Mononuclear cell (primary cell): ENCODE measurements around the gene CYTH4. TPM values are rescaled to one million over a fixed set of nuclear protein-coding genes. Genes with fewer than 3 reads are reported as not detected.
"Not testable (repeated sequence)": the region's sequence is repeated elsewhere in the genome, so short reads cannot be mapped to it uniquely, and the experiment has no call there.

Experiments used
- H3K27me3 ChIP-seq: 2 replicates; pipeline ENCODE4 v1.6.0; 2011; ENCODE audit warnings: low read length, control low read depth; ENCODE audit not compliant: insufficient read depth
- H3K4me1 ChIP-seq: 2 replicates; pipeline ENCODE4 v1.5.1; 2011; ENCODE audit warnings: mild to moderate bottlenecking, low read length, control low read depth; ENCODE audit not compliant: insufficient read depth
- H3K4me3 ChIP-seq: 2 replicates; pipeline ENCODE4 v1.5.1; 2011; ENCODE audit warnings: mild to moderate bottlenecking, low read length, moderate library complexity
- H3K9me3 ChIP-seq: 2 replicates; pipeline ENCODE4 v1.5.1; 2011; ENCODE audit warnings: low read depth, mild to moderate bottlenecking, control low read depth, low read length
- total RNA-seq: library from RNA; depleted of rRNA; stranded (reverse); fragments of >200 nt; gene quantifications from one replicate; pipeline ENCODE4 v1.2.3, GENCODE V29; 2012

Gene CYTH4
- total RNA-seq, 1 donor = 124 TPM

GRCh38 chr22:37314315-37315074, 32.2 kb downstream of the CYTH4 start:
- Histone ChIP-seq H3K4me3 (no peak overlapping the region), H3K27me3 (no peaks in the 10 kb centered on the region), H3K9me3 (no peaks in the 10 kb centered on the region), H3K4me1 (peaks cover 69% of the 10 kb centered on the region)

- peaks cover 58% of the 10 kb centered on the region for H3K4me1 ChIP-seq
Measured at GRCh38 chr22:37316405-37316804, 34.1 kb downstream of the CYTH4 start.

GRCh38 chr22:37316875-37317371, 34.6 kb downstream of the CYTH4 start:
- H3K4me1 ChIP-seq = peaks cover 55% of the 10 kb centered on the region
- H3K9me3 ChIP-seq = no peaks in the 10 kb centered on the region
- no peaks in the 10 kb centered on the region for H3K27me3 ChIP-seq
- H3K4me3 ChIP-seq = no peak overlapping the region

More at GRCh38 chr22:37316405-37316804, 34.1 kb downstream of the CYTH4 start:
- Histone ChIP-seq H3K9me3 (no peaks in the 10 kb centered on the region), H3K4me3 (no peak overlapping the region), H3K27me3 (no peaks in the 10 kb centered on the region)

DNA sequence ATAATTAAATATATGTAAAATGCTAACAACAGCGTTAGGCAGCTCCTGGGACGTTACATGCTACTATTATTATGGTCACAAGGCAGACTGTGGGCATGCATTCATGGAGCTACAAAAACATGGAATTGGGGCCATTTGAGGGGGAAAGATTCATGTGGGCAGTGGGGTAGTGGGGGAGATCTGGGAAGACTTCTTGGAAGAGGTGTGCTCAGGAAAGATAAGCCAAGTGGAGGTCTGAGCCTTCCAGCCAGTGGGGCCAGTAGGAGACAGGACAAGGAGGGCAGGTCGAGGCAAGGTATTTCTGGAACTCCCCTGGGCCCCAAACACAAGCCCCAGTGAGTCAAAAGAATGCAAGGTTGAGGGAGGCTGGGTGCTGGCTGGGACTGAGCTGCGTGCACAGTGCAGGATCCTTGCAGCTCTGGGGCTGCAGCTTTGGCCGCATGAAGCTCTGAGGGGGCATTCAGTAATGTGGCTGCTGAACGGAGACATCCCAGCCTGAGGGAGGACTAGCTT, 35.4 kb downstream of the CYTH4 start:
- H3K9me3 ChIP-seq = no peaks in the 10 kb centered on the region
- peaks cover 2% of the 10 kb centered on the region for H3K27me3 ChIP-seq
- peaks cover 47% of the 10 kb centered on the region for H3K4me1 ChIP-seq
- H3K4me3 ChIP-seq = no peak overlapping the region

DNA sequence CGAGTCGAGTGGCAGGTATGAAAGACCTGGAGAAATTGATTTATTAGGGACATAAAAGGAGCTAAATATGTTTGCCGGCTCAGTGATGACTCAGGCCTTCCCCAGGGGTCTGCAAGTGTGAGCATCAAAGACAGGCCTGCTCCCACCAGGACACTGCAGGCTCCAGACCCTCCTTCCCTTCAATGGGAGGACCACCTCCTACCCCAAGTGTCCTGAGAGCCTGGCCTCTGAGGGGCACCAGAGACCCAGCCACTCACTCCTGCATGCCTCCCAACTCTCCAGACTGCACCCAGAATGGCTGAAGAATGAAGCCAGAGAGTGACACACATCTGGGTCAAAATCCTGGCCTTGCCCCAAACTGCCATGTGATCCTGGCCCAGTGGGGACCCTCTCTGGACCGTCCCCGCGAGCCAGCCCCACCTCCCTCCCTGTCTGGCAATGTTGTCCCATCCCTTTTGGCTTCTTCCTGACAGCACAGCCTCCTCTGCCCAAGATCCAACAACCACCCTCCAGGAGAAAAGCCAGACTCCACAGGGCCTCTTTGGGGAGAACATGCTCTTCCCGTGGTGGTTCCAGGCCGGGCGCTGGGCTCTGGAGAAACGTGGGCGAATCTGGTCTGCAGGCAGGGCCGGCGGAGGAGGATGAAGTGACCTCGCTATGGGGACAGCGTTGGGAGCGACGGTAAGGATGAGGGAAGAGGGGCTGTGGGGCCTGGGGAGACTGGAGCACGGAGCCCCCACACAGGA, 36.2 kb downstream of the CYTH4 start:
- H3K4me1 ChIP-seq = peaks cover 39% of the 10 kb centered on the region
- H3K27me3 ChIP-seq = peaks cover 10% of the 10 kb centered on the region
- H3K9me3 ChIP-seq = no peaks in the 10 kb centered on the region
- no peak overlapping the region for H3K4me3 ChIP-seq

- Histone ChIP-seq H3K27me3 (peaks cover 19% of the 10 kb centered on the region), H3K4me1 (peaks cover 30% of the 10 kb centered on the region), H3K4me3 (no peak overlapping the region), H3K9me3 (no peaks in the 10 kb centered on the region)
Measured at GRCh38 chr22:37319469-37319868, 37.2 kb downstream of the CYTH4 start.

DNA sequence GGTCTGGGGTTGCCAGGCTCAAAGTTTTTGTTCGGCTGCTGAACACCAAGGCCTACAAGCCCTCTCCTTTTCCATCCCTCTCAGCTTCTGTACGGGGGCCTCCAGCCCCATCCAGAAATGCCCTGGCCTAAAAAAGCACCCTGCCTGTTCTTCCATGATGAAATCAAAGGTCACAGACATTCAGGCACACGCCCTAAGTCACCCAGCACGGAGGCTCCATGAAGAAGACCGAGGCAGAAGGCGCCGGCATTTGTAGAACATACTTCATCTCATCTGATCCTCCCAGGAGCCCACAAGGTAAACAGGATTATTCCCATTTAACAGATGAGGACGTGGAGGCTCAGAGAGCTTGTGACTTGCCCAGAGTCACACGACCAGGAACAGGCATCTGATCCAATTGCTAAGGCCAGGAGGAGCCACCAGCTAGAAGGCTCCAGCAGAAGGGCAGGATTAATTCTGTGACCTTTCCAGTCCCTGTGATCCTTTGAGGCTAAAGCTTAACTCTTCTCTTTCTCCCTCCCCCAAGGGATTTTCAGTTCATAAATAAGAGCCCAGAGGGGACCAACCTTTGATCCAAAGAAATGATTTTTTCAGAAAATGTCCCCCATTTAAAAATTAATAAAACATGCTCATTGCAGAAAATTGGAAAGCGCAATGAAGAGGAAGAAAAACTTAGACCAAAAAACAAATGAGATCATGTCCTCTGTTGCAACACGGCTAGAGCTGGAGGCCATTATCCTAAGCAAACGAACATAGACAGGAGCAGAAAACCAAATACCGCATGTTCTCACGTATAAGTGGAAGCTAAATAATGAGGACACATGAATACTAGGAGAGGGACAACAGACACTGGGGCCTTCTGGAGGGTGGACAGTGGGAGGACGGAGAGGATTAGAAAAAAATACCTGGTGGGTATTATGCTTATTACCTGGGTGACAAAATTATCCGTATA, 38.7 kb downstream of the CYTH4 start:
- H3K9me3 ChIP-seq = no peaks in the 10 kb centered on the region
- H3K4me1 ChIP-seq = peaks cover 19% of the 10 kb centered on the region

DNA sequence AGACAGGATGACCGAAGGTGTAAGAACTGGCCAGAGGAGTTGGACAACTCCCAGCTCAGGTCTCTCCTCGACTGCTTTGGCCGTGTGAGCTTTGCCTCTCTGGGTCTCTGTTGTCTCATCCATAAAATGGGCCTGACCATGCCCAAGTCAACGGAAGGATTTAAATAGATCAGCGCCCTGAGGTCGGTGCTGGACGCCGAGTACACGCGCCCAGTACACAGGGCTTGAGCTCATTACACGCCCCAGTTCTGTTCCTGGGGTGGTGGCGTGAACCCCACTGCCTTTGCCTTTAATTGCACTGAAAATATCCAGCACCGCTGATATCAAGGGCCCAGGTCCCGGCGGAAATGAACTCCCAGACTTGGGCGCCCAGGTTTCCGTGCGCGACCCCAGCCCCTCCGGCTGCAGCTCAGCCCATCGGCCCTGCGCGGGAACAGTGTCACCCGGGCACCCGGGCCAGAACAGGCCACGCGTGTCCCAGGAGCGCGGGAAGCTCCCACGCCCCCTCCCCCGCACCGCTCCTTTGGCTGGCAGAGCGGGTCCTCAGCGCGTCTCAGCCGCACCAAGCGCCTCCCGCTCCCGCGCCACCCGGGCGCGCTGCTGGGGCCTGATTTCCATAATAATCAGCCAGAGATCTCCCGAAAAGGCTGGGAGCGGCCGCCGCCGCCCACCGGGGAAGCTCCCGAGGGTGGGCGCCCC, 42.2 kb downstream of the CYTH4 start:
- Histone ChIP-seq H3K9me3 (no peaks in the 10 kb centered on the region), H3K4me3 (no peak overlapping the region), H3K27me3 (peaks cover 45% of the 10 kb centered on the region), H3K4me1 (peaks cover 11% of the 10 kb centered on the region)

More for the DNA sequence above, 38.7 kb downstream of the CYTH4 start:
- Histone ChIP-seq H3K4me3 (no peak overlapping the region), H3K27me3 (peaks cover 32% of the 10 kb centered on the region)

DNA sequence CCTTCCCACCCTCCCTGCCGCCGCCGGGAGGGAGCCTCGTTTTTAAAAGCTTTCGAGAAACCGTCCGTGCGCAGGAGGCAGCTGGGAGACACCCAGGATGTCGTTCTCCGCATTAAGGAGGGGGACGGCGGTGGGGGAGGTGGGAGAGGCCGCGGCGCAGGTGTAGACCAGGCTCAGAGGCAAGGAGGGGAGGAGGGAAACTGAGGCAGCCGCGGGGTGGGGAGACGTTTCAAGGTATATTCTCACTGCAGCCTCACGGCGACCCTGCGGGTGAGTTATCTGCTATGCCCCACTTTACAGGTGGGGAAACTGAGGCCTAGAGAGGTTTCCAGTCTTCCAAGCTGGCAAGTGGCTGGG, 42.7 kb downstream of the CYTH4 start:
- H3K27me3 ChIP-seq = peaks cover 45% of the 10 kb centered on the region

DNA sequence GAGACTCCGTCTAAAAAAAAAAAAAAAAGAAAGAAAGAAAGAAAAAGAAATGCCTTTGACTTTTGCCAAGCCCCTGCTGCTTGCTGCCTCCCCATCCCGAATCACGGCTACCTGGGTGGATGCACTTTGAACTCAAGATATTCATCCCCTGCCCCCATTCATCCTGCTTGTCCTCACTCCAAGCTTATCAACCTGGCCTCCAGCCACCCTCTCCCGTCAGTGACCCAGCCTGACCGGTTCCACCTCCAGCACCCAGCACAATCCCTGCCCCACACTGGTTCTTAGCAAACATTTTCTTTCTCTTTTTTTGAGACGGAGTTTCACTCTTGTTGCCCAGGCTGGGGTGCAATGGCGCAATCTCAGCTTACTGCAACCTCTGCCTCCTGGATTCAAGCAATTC, 44.4 kb downstream of the CYTH4 start:
- Histone ChIP-seq H3K27me3 (peaks cover 45% of the 10 kb centered on the region), H3K9me3 (no peaks in the 10 kb centered on the region), H3K4me1 (peaks cover 1% of the 10 kb centered on the region), H3K4me3 (no peak overlapping the region)

More for the DNA sequence above, 42.7 kb downstream of the CYTH4 start:
- no peaks in the 10 kb centered on the region for H3K9me3 ChIP-seq
- H3K4me1 ChIP-seq = peaks cover 11% of the 10 kb centered on the region
- no peak overlapping the region for H3K4me3 ChIP-seq

- Histone ChIP-seq H3K4me1 (peaks cover 7% of the 10 kb centered on the region), H3K9me3 (no peaks in the 10 kb centered on the region), H3K27me3 (peaks cover 48% of the 10 kb centered on the region), H3K4me3 (no peak overlapping the region)
Measured at GRCh38 chr22:37328017-37328416, 45.7 kb downstream of the CYTH4 start.

DNA sequence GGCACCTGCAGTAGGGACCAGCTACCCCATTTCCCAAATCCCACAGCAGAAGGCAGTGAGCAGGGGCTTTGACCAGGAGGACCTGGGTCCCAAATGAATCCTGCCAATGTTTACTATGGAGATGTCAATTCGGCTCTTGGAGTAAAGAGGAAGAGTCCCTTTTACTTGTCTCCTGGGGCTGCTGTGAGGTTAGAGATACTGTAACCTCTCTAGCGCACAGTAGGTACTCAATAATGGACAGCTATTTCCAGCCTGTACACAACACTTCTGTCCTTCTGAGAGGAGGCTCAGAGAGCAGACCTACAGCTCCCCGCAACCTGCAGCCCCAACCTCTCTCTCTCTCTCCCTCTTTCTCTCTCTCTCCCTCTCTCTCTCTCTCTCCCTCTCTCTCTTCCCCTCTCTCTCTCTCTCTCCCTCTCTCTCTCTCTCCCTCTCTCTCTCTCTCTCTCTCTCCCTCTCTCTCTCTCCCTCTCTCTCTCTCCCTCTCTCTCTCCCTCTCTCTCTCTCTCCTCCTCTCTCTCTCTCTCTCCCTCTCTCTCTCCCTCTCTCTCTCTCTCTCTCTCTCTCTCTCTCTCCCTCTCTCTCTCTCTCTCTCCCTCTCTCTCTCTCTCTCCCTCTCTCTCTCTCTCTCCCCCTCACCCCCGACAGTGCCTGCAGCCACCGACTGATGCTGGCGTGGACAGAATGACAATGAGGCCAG, 46.4 kb downstream of the CYTH4 start:
- not testable (repeated sequence) for H3K4me1 ChIP-seq, H3K4me3 ChIP-seq, H3K9me3 ChIP-seq
- peaks cover 48% of the 10 kb centered on the region for H3K27me3 ChIP-seq

DNA sequence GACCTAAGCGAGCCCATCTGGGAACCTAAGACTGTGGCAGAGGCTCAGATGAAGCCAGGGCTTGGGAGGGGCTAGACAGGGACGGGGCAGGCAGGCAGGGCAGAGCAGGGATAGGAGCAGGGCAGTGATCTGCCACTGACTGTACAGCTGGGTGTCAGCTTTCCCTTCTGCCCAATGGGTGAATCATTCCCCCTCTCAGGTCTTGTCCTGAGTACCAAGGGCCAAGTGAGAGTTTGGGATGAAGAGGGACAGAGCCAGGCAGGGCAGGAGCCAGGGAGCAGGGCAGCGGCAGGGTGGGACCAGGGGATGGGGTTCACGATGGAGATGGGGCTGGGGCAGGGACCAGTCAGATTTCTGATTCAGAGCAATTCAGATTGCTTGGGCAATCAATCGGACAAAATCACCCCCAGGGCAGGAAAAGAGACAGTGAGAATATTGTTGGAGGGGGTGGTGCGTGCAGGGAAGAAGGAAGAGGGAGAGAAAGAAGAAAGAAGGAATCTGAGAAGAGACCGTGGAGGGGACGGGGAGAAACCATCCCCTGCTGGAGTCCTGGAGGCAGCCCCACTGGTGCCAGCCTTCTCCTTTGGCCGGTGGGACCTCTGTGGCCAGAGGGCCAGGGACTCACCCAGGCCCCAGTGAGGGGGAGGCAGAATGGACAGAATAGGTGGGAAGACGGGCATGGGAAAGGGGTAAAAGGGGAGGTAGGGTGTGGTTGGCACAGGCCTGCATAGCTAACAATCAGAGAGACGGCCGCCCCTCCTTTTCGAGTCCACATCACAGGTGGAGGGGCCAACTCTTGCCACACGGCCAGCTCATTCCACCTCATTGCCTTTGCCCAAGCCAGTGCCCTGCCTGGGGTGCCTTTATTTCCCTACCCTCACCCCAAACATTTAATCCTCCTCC, 47.2 kb downstream of the CYTH4 start:
- no peaks in the 10 kb centered on the region for H3K9me3 ChIP-seq
- peaks cover 48% of the 10 kb centered on the region for H3K27me3 ChIP-seq
- H3K4me1 ChIP-seq = peaks cover 11% of the 10 kb centered on the region
- H3K4me3 ChIP-seq = no peak overlapping the region
